NCI-H2196 (cell line): ENCODE data around the gene NIPBL.

Source experiments
- DNase-seq: peaks from one replicate; lab custom pipeline; 2025; ENCODE audit not compliant: unreplicated experiment; lab: John Stamatoyannopoulos, UW

Gene NIPBL

DNA sequence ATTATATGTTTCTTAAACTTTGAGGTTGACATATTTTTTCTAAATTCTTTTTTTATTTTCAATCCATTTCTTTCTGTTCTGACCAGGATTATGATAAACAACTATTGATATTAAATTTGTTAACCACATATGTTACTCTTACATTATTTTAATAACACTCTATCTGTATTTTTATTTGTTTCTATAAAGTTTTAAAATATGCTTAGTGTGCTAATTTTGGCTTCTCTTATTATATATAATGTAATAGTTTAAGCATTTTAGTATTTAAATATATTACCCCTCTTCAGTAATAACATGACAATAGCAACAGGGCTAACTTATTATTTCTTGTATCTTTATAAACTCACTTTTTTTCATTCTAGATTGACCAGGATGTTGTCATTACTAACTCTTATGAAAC is 137.8 kb downstream of the NIPBL start:
- DNase-seq, result no peak

DNA sequence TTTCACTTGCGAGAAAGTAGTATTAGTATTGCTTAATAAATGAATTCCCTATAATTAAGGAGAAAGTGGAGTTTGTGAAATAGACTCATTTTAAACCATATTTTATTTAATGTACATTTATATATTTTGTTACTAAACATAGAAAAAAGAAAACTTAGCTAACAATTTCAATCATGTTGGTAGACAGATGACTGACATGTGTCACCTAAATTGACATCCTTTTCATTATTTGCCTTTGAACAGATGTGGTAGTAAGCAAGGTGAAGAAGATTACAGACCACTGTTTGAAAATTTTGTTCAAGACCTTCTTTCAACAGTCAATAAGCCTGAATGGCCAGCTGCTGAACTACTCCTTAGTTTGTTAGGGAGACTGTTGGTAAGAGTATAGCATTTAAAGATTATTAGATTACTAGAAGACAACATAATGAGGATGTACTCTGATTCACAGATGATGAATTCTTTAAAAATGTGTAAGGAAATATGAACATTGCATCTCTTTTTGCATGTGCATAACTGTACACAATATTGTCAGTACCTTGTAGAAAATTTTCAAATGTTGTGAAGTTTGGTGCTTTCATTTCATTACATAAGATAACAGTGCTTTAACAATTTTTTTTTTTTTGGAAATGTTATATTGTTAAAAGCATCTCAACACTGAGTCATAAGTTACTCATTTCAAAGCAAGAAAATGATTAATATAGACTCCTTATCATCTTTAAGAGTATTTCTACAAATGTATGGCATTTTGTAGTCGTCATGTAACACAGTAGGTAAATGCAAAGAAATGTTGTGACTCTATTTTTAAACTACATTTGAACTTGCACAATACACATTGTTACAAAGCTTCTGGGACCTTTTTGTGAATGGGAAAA is 139.5 kb downstream of the NIPBL start:
- DNase-seq, result no peak

GRCh38 chr5:37028910-37029309 is 152.3 kb downstream of the NIPBL start:
- DNase-seq, result no peak

DNA sequence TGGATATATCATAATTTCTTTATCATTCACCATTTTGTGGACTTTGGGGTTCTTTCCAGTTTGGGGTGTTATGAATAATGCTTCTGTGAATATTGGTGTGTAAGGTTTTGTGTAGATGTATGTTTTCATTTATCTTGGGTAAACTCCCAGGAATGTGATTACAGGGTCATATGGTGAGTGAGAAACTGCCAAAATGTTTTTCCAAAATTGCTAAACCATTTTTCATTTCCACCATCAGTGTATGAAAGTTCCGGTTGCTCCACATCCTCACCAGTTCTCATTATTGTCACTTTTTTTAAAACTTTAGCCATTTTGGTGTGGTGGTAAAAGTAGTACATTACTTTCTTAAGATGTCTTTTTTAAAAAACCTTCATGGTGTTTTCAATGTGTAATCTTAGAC is 152.9 kb downstream of the NIPBL start:
- DNase-seq, result no peak

- DNase-seq, result no peak
Observed at GRCh38 chr5:37034955-37035354, 158.4 kb downstream of the NIPBL start.

DNA sequence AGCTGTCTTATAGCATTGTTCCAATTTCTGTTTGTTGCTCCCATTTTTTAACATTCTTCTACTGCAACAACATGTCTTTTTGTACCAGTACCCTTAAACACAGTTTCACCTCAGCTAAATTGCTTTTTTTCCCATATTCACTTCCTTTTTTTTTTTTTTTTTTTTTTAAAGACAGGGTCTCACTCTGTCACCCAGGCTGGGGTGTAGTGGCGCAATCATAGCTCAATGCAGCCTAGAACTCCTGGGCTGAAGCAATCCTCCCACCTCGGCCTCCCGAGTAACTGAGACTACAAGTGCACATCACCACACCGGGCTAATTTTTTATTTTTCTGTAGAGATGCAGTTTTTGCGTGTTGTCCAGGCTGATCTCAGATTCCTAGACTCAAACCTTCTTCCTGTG is 161.3 kb downstream of the NIPBL start:
- DNase-seq, result no peak

DNA sequence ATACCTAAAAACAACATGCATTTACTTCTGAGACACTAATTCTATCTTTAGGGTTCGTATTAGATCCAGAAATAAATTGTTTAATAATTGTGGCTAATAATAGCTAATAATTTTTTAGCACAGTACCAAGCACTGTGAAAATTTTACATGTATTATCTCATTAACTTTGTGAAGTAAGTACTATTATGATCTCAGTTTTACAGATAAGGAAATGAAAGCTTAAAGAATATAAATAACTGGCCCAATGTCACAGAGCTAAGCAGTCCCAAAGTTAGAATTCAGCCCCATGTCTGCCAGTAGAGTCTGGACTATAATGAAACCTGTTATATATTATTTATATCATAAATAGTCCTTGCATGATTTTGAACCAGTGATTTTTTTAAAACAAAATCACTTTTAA is 163.3 kb downstream of the NIPBL start:
- DNase-seq, result no peak

DNA sequence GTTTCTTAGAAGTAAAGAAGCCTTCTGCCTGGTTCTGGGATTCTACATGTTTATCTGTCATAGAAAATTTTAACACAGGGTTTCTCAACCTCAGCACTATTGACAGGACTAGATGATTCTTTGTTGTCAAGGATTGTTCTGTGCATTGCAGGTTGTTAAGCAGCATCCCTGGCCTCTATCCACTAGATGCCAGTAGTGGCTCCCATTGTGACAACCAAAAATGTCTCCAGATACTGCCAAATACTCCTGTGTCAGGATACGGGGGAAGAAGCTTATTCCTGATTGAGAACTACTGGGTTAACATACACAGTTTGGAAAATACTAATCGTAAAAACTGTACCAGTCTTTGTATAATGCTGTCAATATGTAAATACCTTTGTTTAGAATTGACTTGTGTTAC is 167.1 kb downstream of the NIPBL start:
- DNase-seq, result no peak

- DNase-seq, result no peak
Observed at GRCh38 chr5:37044120-37044519, 167.6 kb downstream of the NIPBL start.

GRCh38 chr5:37045703-37046102 is 169.1 kb downstream of the NIPBL start:
- DNase-seq, result no peak

- DNase-seq, result no peak
Observed at GRCh38 chr5:37047947-37048346, 171.4 kb downstream of the NIPBL start.

DNA sequence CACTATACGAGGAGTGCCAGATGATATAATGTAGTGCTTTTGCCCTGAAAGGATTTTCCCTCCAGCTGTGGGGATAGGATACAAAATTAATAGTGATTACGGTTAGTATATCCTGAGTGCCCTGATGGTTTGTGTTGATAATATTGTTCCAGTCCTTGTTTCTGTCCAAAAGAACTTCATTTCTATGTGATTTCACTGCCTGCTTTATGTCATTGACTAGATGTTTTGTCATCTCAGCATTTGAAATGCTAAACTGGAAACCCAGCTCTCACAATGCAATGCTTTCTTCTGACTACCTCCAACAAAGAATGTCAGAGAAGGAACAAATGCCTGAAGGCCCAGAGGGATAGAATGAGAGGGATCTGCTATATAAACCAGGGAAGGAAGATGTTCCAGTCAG is 177.8 kb downstream of the NIPBL start:
- no peak for DNase-seq

- no peak for DNase-seq
Observed at GRCh38 chr5:37055383-37055990, 178.9 kb downstream of the NIPBL start.

DNA sequence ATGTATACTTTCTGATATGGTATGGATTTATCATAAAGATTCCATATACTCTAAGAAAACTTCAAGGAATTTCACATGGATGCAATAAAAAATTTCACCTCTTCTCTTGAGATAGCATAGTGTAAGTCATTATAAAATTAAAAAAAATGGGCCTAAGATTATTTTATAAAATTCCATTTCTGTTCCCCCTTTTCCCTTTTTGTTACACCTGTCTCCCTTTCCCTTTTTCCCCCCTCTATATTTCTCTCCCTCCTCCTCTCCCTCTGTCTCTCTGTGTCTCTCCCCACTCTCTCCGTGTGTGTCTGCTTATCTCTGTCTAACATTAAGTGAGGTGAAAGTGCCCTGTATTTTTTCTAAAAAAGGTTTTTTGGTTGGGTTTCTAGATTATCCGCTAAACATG is 180.2 kb downstream of the NIPBL start:
- DNase-seq, result no peak

- DNase-seq, result no peak
Observed at GRCh38 chr5:37060030-37060429, 183.5 kb downstream of the NIPBL start.

- DNase-seq, result no peak
Observed at GRCh38 chr5:37063739-37064138, 187.2 kb downstream of the NIPBL start.

DNA sequence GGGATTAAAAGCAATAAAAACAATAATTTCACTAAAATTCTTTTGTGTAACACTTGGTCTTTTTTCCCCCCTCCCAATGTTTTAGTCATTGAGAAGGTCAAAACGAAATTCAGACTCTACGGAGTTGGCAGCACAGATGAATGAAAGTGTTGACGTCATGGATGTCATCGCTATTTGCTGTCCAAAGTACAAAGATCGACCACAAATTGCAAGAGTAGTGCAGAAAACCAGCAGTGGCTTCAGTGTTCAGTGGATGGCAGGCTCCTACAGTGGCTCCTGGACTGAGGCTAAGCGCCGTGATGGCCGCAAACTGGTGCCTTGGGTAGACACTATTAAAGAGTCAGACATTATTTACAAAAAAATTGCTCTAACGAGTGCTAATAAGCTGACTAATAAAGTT is 187.9 kb downstream of the NIPBL start:
- DNase-seq, result no peak

DNA sequence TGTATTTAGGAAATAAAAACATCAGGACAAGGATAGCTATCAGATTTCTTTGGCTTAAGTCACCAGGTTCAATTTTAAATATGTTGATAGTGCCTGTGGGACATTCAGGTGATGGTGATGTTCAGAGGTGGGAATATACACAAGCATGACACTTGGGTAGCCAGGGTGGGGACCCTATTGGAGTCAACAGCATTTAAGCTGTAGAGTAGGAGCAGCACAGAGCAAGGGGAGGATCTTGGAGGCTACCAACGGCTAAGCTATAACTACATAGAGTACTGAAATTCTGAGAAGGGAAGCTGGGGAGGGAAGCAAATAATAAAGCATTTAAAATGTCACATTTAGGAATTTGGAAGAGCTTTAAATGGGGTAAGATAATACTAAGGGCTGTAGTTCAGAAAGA is 194.9 kb downstream of the NIPBL start:
- DNase-seq, result no peak

GRCh38 chr5:37071901-37072581 is 195.5 kb downstream of the NIPBL start:
- DNase-seq, result peak; percentile 33

DNA sequence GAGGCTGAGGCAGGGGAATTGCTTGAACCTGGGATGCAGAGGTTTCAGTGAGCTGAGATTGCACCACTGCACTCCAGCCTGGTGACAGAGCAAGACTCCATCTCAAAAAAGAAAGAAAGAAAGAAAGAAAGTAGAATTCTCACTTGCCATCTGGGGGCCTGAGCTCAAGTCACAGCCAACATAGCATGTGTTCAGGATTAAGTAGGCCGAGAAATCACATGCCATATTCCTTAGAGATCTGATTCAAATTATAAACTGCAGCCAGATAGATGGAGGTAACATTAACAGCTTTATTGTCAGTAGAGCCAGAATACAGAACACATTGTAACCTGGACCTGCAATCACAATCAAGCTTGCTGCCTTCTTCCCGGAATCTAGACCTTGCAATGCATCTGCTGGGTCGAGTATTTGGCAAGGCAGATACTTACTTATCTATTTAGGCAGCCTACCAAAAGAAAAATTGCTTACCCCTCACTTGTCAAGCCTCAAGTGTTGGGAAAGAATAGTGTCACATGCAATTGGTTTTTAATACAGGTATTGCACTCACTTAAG is 198.9 kb downstream of the NIPBL start:
- no peak for DNase-seq

- DNase-seq, result no peak
Observed at GRCh38 chr5:37077146-37077545, 200.6 kb downstream of the NIPBL start.

GRCh38 chr5:37080697-37081096 is 204.1 kb downstream of the NIPBL start:
- DNase-seq, result no peak
